K562 treated with DMSO at 1 percent for 4 hours (cell line): ENCODE measurements around the gene OR3A3. TPM values are rescaled to one million over a fixed set of nuclear protein-coding genes. Genes with fewer than 3 reads are reported as not detected.

Experiments used
- total RNA-seq: library from RNA; unstranded; fragments of 300-600 nt; gene quantifications from 2 replicates; pipeline ENCODE4 v1.2.3, GENCODE V29; 2022; ENCODE audit not compliant: insufficient read depth

The OR3A3 gene
- not detected in 2 replicates for total RNA-seq

GRCh38 chr17:3411070-3411469, at the start of gene OR3A3:
TSS of gene OR3A3 (plus strand) at chr17:3411370.

GRCh38 chr17:3385869-3386816, 25.0 kb upstream of the OR3A3 start, which contains the start of gene OR3A2:
TSS of gene OR3A2 (minus strand) at chr17:3386308.

DNA sequence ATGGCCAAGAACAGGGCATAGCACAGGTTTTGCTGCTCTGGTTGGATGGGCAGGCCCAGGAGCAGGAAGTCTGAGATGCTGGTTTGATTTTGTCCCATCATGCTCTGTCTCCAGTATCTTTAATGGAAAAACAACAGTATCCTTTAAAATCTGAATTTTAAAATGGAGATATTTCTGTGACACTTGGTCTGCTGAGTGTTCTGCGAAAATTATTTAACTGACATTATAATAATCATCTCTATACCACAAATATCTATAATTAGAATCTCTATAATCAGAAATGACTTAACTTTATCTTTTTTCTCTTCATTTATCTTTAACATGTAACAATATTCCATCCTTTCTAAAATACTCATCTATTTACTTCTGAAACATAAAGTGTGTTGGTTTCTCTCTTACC, 12.9 kb upstream of the OR3A3 start, which contains the start of gene OR1E1:
OR1E1 (minus strand) TSS at position 101 of the 400 bp plus-strand sequence; CDS start at position 101, 0 bp downstream.

DNA sequence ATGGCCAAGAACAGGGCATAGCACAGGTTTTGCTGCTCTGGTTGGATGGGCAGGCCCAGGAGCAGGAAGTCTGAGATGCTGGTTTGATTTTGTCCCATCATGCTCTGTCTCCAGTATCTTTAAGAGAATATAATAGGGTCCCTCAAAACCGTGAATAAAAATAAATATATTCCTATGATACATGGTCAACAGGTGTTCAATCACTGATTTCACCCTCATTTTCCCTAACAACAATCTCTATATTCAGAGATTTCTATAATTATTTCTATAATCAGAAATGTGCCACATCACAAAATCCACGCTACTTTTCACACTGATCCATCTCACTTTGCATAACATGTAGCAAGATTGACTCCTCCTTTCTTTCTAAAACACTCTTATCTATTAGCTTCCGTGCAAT, 22.6 kb downstream of the OR3A3 start, which contains the start of gene OR1E2:
OR1E2 (minus strand) TSS at position 101 of the 400 bp plus-strand sequence; CDS start at position 101, 0 bp downstream.

GRCh38 chr17:3471599-3471998, 60.4 kb downstream of the OR3A3 start, which contains the start of gene SPATA22:
TSS of gene SPATA22 (minus strand) at chr17:3471819. CDS start at chr17:3469325, 2,494 bp downstream.

Other genes with a start within 250 kb of the OR3A3 start
- gene OR1A2, start 213.9 kb upstream of the OR3A3 start, total RNA-seq = not detected in 2 replicates
- not detected in 2 replicates for gene OR1A1, start 203.7 kb upstream of the OR3A3 start, total RNA-seq
- gene OR3A1, start 113.0 kb upstream of the OR3A3 start, total RNA-seq = not detected in 2 replicates
- gene OR3A2, start 25.1 kb upstream of the OR3A3 start, total RNA-seq = not detected in 2 replicates
- gene OR1E1, start 13.0 kb upstream of the OR3A3 start, total RNA-seq = not detected in 2 replicates
- gene OR1E2, start 22.5 kb downstream of the OR3A3 start, total RNA-seq = not detected in 2 replicates
- 1.2 TPM in 1 of 2 replicates, not detected in the other for gene SPATA22, start 60.4 kb downstream of the OR3A3 start, total RNA-seq
- not detected in 2 replicates for gene ASPA, start 64.6 kb downstream of the OR3A3 start, total RNA-seq
- gene TRPV3, start 146.4 kb downstream of the OR3A3 start, total RNA-seq = not detected in 2 replicates
- 2.5 and 2.8 TPM in 2 replicates for gene TRPV1, start 198.0 kb downstream of the OR3A3 start, total RNA-seq
- 8.8 and 10.3 TPM in 2 replicates for gene SHPK, start 224.9 kb downstream of the OR3A3 start, total RNA-seq
- gene CTNS, start 225.4 kb downstream of the OR3A3 start, total RNA-seq = 13.6 and 14.9 TPM in 2 replicates